WTC11 (cell line): ENCODE results near the gene CCDC175. TPM values are rescaled to one million over a fixed set of nuclear protein-coding genes. Genes with fewer than 3 reads are reported as not detected.

Source experiments
- ATAC-seq: fragments of 200-7000 bp; cut with Tn5 transposase; 2 replicates; pipeline ENCODE4 v1.10.0; 2021; ENCODE audit warnings: mild to moderate bottlenecking, moderate library complexity
- CTCF ChIA-PET: fragments of 300-600 bp; sonication (Branson Sonifier 250); formaldehyde crosslinking; loops from one replicate; lab custom pipeline; 2021; ENCODE audit warnings: antibody characterized with exemption; lab: Charles Lee
- POLR2A ChIA-PET: fragments of 350-600 bp; sonication (Branson Sonifier 250); formaldehyde crosslinking; loops from one replicate; lab custom pipeline; 2021; ENCODE audit warnings: antibody characterized with exemption; lab: Charles Lee
- DNase-seq: peaks from one replicate; pipeline ENCODE4 v3.0.0; 2021; ENCODE audit warnings: low spot score
- H3K27ac Mint-ChIP-seq: 2 replicates; pipeline ENCODE4 v1.8.0; 2021; ENCODE audit warnings: mixed read lengths
- H3K27me3 Mint-ChIP-seq: 2 replicates; pipeline ENCODE4 v1.8.0; 2021; ENCODE audit warnings: low read depth, mild to moderate bottlenecking, moderate library complexity, mixed read lengths
- H3K36me3 Mint-ChIP-seq: 2 replicates; pipeline ENCODE4 v1.8.0; 2021; ENCODE audit warnings: mixed read lengths
- H3K4me1 Mint-ChIP-seq: 2 replicates; pipeline ENCODE4 v1.8.0; 2022; ENCODE audit warnings: mixed read lengths
- H3K4me3 Mint-ChIP-seq: 2 replicates; pipeline ENCODE4 v1.8.0; 2021; ENCODE audit warnings: mild to moderate bottlenecking, moderate library complexity, mixed read lengths
- H3K9me3 Mint-ChIP-seq: 2 replicates; pipeline ENCODE4 v1.8.0; 2021; ENCODE audit warnings: mixed read lengths
- EMX1 ChIP-seq: fragments of 250-450 bp; sonication (Bioruptor Pico); IDR thresholded peaks from 2 replicates; pipeline ENCODE4 v1.8.0; 2021; ENCODE audit warnings: mild to moderate bottlenecking
- GRHL2 ChIP-seq: fragments of 250-450 bp; sonication (Bioruptor Pico); IDR thresholded peaks from 2 replicates; pipeline ENCODE4 v1.8.0; 2022; ENCODE audit warnings: mild to moderate bottlenecking, moderate library complexity; ENCODE audit not compliant: insufficient replicate concordance, severe bottlenecking
- NR1H2 ChIP-seq: sonication (generic); formaldehyde crosslinking; IDR thresholded peaks from 2 replicates; pipeline ENCODE4 v1.9.0; 2021; ENCODE audit warnings: mild to moderate bottlenecking, moderate library complexity, missing genetic modification reagents
- SMAD3 ChIP-seq: sonication (generic); formaldehyde crosslinking; IDR thresholded peaks from 2 replicates; pipeline ENCODE4 v1.8.0; 2022; ENCODE audit warnings: missing genetic modification reagents, mild to moderate bottlenecking, borderline replicate concordance
- SP1 ChIP-seq: sonication (generic); formaldehyde crosslinking; conservative IDR thresholded peaks from 2 replicates; pipeline ENCODE4 v1.8.1; 2022; ENCODE audit warnings: missing genetic modification reagents
- TEAD4 ChIP-seq: sonication (generic); formaldehyde crosslinking; IDR thresholded peaks from 2 replicates; pipeline ENCODE4 v1.8.0; 2022; ENCODE audit warnings: mild to moderate bottlenecking, missing genetic modification reagents
- ZNF396 ChIP-seq: fragments of 250-450 bp; sonication (Bioruptor Pico); IDR thresholded peaks from 2 replicates; pipeline ENCODE4 v1.8.0; 2021; ENCODE audit warnings: mild to moderate bottlenecking, moderate library complexity, borderline replicate concordance
- total RNA-seq: library from RNA; stranded (reverse); gene quantifications from 3 replicates; pipeline ENCODE4 v1.2.3, GENCODE V29; 2021
- TF ChIP-seq, protein P1 (sequence below): sonication (generic); formaldehyde crosslinking; IDR thresholded peaks from 2 replicates; pipeline ENCODE4 v1.8.1; 2023; ENCODE audit warnings: mild to moderate bottlenecking, missing genetic modification reagents, borderline replicate concordance
- TF ChIP-seq, protein P2 (sequence below): sonication (generic); formaldehyde crosslinking; conservative IDR thresholded peaks from 2 replicates; pipeline ENCODE4 v1.8.1; 2023; ENCODE audit warnings: mild to moderate bottlenecking, low read depth, missing genetic modification reagents, moderate library complexity
- TF ChIP-seq, protein P3 (sequence below): fragments of 250-450 bp; sonication (Bioruptor Pico); conservative IDR thresholded peaks from 2 replicates; pipeline ENCODE4 v1.9.0; 2021; ENCODE audit warnings: mild to moderate bottlenecking
- TF ChIP-seq, protein P4 (sequence below): sonication (generic); formaldehyde crosslinking; IDR thresholded peaks from 2 replicates; pipeline ENCODE4 v1.8.0; 2022; ENCODE audit warnings: mild to moderate bottlenecking, missing genetic modification reagents
- TF ChIP-seq, protein P5 (sequence below): fragments of 200-600 bp; IDR thresholded peaks from 2 replicates; pipeline ENCODE4 v1.8.0; 2022; ENCODE audit warnings: antibody characterized with exemption
- TF ChIP-seq, protein P6 (sequence below): fragments of 250-450 bp; sonication (Bioruptor Pico); IDR thresholded peaks from 2 replicates; pipeline ENCODE4 v1.9.0; 2021; ENCODE audit warnings: mild to moderate bottlenecking, borderline replicate concordance
- TF ChIP-seq, protein P7 (sequence below): sonication (generic); formaldehyde crosslinking; IDR thresholded peaks from 2 replicates; pipeline ENCODE4 v1.8.1; 2022; ENCODE audit warnings: missing genetic modification reagents, borderline replicate concordance

The CCDC175 gene
- total RNA-seq, 1 experiment from 2014 or later, result not detected

DNA sequence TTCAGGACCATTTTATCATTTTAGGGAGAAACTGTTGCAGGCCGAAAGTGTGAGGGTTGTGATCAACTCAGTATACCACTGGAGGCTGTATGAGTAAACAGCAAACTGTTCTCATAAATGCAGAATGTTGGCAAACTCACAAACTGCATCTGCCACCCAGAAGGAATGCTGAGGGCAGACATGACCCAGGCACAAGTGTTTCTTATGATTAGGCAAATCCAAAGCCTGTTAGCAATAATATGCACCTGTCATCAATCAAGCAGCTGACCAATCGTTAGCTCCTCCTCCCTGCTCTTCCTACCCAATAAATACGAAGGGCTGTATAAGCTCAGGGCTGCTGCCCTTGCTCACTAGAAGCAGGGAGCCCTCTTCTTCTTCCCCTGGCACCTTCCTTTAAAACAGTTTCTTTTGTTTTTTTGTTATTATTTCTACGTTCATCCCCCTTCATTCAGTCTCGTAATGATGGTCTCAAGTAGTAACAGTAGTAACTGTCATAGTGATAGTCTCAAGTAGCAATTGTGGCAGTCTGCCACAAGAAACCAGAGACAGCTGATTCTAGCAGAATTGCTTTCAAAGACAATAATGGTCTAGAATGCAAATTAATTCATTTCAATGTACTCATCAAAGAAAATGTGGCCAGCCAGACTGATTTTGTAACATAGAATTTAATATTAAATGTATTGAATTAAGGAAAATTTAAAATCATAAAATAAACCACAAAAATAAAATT, 15.2 kb upstream of the CCDC175 start:
- no peak for ATAC-seq
- POLR2A ChIA-PET, result no interaction called here
- no peak for TF ChIP-seq ZNF396 (CRISPR knock-in tag)
- TF ChIP-seq, protein P1, sequence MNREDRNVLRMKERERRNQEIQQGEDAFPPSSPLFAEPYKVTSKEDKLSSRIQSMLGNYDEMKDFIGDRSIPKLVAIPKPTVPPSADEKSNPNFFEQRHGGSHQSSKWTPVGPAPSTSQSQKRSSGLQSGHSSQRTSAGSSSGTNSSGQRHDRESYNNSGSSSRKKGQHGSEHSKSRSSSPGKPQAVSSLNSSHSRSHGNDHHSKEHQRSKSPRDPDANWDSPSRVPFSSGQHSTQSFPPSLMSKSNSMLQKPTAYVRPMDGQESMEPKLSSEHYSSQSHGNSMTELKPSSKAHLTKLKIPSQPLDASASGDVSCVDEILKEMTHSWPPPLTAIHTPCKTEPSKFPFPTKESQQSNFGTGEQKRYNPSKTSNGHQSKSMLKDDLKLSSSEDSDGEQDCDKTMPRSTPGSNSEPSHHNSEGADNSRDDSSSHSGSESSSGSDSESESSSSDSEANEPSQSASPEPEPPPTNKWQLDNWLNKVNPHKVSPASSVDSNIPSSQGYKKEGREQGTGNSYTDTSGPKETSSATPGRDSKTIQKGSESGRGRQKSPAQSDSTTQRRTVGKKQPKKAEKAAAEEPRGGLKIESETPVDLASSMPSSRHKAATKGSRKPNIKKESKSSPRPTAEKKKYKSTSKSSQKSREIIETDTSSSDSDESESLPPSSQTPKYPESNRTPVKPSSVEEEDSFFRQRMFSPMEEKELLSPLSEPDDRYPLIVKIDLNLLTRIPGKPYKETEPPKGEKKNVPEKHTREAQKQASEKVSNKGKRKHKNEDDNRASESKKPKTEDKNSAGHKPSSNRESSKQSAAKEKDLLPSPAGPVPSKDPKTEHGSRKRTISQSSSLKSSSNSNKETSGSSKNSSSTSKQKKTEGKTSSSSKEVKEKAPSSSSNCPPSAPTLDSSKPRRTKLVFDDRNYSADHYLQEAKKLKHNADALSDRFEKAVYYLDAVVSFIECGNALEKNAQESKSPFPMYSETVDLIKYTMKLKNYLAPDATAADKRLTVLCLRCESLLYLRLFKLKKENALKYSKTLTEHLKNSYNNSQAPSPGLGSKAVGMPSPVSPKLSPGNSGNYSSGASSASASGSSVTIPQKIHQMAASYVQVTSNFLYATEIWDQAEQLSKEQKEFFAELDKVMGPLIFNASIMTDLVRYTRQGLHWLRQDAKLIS (CRISPR knock-in tag), result no peak
- TF ChIP-seq, protein P2, sequence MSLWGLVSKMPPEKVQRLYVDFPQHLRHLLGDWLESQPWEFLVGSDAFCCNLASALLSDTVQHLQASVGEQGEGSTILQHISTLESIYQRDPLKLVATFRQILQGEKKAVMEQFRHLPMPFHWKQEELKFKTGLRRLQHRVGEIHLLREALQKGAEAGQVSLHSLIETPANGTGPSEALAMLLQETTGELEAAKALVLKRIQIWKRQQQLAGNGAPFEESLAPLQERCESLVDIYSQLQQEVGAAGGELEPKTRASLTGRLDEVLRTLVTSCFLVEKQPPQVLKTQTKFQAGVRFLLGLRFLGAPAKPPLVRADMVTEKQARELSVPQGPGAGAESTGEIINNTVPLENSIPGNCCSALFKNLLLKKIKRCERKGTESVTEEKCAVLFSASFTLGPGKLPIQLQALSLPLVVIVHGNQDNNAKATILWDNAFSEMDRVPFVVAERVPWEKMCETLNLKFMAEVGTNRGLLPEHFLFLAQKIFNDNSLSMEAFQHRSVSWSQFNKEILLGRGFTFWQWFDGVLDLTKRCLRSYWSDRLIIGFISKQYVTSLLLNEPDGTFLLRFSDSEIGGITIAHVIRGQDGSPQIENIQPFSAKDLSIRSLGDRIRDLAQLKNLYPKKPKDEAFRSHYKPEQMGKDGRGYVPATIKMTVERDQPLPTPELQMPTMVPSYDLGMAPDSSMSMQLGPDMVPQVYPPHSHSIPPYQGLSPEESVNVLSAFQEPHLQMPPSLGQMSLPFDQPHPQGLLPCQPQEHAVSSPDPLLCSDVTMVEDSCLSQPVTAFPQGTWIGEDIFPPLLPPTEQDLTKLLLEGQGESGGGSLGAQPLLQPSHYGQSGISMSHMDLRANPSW (CRISPR knock-in tag), result no peak
- TF ChIP-seq NR1H2, result no peak
- no peak for TF ChIP-seq SMAD3 (CRISPR knock-in tag)
- TF ChIP-seq, protein P3, sequence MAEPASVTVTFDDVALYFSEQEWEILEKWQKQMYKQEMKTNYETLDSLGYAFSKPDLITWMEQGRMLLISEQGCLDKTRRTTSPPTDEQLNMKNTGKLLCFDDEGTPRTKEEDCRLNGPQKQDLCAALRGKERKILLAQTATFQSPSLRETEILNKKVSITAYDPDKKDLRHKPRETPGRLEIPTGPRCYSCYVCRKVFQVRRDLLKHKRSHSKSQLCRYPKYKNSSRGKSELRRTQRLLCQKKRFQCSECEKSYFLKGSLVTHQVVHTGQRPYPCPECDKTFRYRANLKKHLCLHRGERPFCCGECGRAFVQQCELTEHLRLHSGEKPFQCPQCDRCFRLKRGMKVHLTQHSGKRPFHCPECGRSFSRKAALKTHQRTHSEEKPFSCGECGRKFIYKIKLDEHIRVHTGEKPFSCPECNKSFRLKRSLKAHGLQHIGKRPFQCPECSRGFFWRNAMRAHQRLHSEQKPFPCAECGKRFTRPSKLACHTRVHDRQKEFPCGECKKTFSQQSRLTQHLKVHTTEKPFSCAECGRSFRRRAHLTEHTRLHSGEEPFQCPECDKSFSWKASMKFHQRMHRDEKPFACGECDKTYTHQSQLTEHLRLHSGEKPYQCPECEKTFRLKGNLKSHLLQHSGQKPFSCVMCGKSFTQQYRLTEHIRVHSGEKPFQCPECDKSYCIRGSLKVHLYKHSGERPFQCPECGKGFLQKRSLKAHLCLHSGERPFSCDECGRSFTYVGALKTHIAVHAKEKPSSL (CRISPR knock-in tag), result no peak
- TF ChIP-seq, protein P4, sequence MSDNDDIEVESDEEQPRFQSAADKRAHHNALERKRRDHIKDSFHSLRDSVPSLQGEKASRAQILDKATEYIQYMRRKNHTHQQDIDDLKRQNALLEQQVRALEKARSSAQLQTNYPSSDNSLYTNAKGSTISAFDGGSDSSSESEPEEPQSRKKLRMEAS (CRISPR knock-in tag), result no peak
- no peak for TF ChIP-seq EMX1 (CRISPR knock-in tag)
- TF ChIP-seq, protein P5, sequence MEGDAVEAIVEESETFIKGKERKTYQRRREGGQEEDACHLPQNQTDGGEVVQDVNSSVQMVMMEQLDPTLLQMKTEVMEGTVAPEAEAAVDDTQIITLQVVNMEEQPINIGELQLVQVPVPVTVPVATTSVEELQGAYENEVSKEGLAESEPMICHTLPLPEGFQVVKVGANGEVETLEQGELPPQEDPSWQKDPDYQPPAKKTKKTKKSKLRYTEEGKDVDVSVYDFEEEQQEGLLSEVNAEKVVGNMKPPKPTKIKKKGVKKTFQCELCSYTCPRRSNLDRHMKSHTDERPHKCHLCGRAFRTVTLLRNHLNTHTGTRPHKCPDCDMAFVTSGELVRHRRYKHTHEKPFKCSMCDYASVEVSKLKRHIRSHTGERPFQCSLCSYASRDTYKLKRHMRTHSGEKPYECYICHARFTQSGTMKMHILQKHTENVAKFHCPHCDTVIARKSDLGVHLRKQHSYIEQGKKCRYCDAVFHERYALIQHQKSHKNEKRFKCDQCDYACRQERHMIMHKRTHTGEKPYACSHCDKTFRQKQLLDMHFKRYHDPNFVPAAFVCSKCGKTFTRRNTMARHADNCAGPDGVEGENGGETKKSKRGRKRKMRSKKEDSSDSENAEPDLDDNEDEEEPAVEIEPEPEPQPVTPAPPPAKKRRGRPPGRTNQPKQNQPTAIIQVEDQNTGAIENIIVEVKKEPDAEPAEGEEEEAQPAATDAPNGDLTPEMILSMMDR, result no peak
- TF ChIP-seq TEAD4 (CRISPR knock-in tag), result no peak
- no peak for TF ChIP-seq GRHL2 (CRISPR knock-in tag)
- TF ChIP-seq, protein P6, sequence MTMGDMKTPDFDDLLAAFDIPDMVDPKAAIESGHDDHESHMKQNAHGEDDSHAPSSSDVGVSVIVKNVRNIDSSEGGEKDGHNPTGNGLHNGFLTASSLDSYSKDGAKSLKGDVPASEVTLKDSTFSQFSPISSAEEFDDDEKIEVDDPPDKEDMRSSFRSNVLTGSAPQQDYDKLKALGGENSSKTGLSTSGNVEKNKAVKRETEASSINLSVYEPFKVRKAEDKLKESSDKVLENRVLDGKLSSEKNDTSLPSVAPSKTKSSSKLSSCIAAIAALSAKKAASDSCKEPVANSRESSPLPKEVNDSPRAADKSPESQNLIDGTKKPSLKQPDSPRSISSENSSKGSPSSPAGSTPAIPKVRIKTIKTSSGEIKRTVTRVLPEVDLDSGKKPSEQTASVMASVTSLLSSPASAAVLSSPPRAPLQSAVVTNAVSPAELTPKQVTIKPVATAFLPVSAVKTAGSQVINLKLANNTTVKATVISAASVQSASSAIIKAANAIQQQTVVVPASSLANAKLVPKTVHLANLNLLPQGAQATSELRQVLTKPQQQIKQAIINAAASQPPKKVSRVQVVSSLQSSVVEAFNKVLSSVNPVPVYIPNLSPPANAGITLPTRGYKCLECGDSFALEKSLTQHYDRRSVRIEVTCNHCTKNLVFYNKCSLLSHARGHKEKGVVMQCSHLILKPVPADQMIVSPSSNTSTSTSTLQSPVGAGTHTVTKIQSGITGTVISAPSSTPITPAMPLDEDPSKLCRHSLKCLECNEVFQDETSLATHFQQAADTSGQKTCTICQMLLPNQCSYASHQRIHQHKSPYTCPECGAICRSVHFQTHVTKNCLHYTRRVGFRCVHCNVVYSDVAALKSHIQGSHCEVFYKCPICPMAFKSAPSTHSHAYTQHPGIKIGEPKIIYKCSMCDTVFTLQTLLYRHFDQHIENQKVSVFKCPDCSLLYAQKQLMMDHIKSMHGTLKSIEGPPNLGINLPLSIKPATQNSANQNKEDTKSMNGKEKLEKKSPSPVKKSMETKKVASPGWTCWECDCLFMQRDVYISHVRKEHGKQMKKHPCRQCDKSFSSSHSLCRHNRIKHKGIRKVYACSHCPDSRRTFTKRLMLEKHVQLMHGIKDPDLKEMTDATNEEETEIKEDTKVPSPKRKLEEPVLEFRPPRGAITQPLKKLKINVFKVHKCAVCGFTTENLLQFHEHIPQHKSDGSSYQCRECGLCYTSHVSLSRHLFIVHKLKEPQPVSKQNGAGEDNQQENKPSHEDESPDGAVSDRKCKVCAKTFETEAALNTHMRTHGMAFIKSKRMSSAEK, result no peak
- TF ChIP-seq, protein P7, sequence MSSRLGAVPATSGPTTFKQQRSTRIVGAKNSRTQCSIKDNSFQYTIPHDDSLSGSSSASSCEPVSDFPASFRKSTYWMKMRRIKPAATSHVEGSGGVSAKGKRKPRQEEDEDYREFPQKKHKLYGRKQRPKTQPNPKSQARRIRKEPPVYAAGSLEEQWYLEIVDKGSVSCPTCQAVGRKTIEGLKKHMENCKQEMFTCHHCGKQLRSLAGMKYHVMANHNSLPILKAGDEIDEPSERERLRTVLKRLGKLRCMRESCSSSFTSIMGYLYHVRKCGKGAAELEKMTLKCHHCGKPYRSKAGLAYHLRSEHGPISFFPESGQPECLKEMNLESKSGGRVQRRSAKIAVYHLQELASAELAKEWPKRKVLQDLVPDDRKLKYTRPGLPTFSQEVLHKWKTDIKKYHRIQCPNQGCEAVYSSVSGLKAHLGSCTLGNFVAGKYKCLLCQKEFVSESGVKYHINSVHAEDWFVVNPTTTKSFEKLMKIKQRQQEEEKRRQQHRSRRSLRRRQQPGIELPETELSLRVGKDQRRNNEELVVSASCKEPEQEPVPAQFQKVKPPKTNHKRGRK (CRISPR knock-in tag), result no peak
- no peak for TF ChIP-seq SP1
- TF ChIP-seq, all 79 proteins: peak for 0
- H3K4me3 Mint-ChIP-seq, result no peak overlapping the region
- no peaks in the 10 kb centered on the region for H3K36me3 Mint-ChIP-seq
- DNase-seq, result no peak
- H3K27me3 Mint-ChIP-seq, result no peaks in the 10 kb centered on the region
- peaks cover 13% of the 10 kb centered on the region for H3K9me3 Mint-ChIP-seq
- CTCF ChIA-PET, result interaction anchor here (4.4 kb wide), 1 partner anchor 15 kb away, joined by 18 read pairs; the partner anchor contains the start of gene CCDC175
- no peak overlapping the region for H3K27ac Mint-ChIP-seq
- no peaks in the 10 kb centered on the region for H3K4me1 Mint-ChIP-seq
